ENCODE data around the gene RPS27. TPM values are rescaled to one million over a fixed set of nuclear protein-coding genes. Genes with fewer than 3 reads are reported as not detected.
"Not testable (repeated sequence)": the region's sequence is repeated elsewhere in the genome, so short reads cannot be mapped to it uniquely, and the experiment has no call there.

Gene RPS27
- polyA plus RNA-seq, 1 of the 3 experiments (the other 2 are of a cell fraction): 7,060 TPM

- H3K79me2 ChIP-seq (ENCODE audit: insufficient read depth): no peaks in the 10 kb centered on the region
- ChIA-PET POLR2A (no interaction called here), CTCF (no interaction called here)
- no peaks in the 10 kb centered on the region for H3K9me2 ChIP-seq
- no peaks in the 10 kb centered on the region for H4K20me1 ChIP-seq (ENCODE audit: insufficient read depth)
- 0 out of 4 replicates have a peak, but pooled peaks cover 0 to 6% of the 10 kb centered on the region in 2 experiments for H3K4me1 ChIP-seq (ENCODE audit: control insufficient read depth in 1 of 2, insufficient read depth in 2 of 2, low read depth in 1 of 2, low read length in 1 of 2)
- TF ChIP-seq TCF12 (IDR thresholded peaks at IDR 0.05): no peak
- no peak for TF ChIP-seq GATA2 (CRISPR knock-in tag; IDR thresholded peaks at IDR 0.05)
- no peak for TF ChIP-seq GABPA (IDR thresholded peaks at IDR 0.05; ENCODE audit: low read depth)
- no peak for TF ChIP-seq PBX3 (IDR thresholded peaks at IDR 0.05)
- TF ChIP-seq RAD21 (IDR thresholded peaks at IDR 0.05; ENCODE audit: low read length): no peak
- TF ChIP-seq, protein P1, sequence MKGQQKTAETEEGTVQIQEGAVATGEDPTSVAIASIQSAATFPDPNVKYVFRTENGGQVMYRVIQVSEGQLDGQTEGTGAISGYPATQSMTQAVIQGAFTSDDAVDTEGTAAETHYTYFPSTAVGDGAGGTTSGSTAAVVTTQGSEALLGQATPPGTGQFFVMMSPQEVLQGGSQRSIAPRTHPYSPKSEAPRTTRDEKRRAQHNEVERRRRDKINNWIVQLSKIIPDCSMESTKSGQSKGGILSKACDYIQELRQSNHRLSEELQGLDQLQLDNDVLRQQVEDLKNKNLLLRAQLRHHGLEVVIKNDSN (IDR thresholded peaks at IDR 0.05; ENCODE audit: borderline replicate concordance, low read depth): no peak
- no peak for TF ChIP-seq IRF3 (IDR thresholded peaks at IDR 0.05; ENCODE audit: low read depth, low read length)
- no peak for TF ChIP-seq MEF2A (IDR thresholded peaks at IDR 0.05; ENCODE audit: borderline replicate concordance, low read depth)
- TF ChIP-seq SIN3A (IDR thresholded peaks at IDR 0.05; ENCODE audit: borderline replicate concordance, low read depth, low read length): no peak
- no peak overlapping the region for H3K4me2 ChIP-seq
- no peaks in the 10 kb centered on the region for H3K36me3 ChIP-seq (replicated peaks in 1 of 2; ENCODE audit: control insufficient read depth in 1 of 2, insufficient read depth in 2 of 2, low read length in 1 of 2)
- H3K4me3 ChIP-seq (ENCODE audit: low read depth in 2 of 2, low read length in 1 of 2): no peak overlapping the region
- WGBS (ENCODE audit: low lambda C conversion rate): 100% methylated on average over 3 of the region's 3 CpGs
- no peaks in the 10 kb centered on the region for H3K9me3 ChIP-seq
- H3K9ac ChIP-seq: no peak overlapping the region
- DNase-seq: no peak
- H3K27me3 ChIP-seq (ENCODE audit: insufficient read depth): no peaks in the 10 kb centered on the region
- H2AFZ ChIP-seq (ENCODE audit: low read depth): no peak overlapping the region
- peaks cover 4% of the 10 kb centered on the region for H3F3A ChIP-seq (replicated peaks; ENCODE audit: insufficient read depth)
- H3K27ac ChIP-seq (ENCODE audit: low read depth in 2 of 2, low read length in 1 of 2): no peak overlapping the region
Measured at GRCh38 chr1:154006136-154006535, 15.6 kb downstream of the RPS27 start.

DNA sequence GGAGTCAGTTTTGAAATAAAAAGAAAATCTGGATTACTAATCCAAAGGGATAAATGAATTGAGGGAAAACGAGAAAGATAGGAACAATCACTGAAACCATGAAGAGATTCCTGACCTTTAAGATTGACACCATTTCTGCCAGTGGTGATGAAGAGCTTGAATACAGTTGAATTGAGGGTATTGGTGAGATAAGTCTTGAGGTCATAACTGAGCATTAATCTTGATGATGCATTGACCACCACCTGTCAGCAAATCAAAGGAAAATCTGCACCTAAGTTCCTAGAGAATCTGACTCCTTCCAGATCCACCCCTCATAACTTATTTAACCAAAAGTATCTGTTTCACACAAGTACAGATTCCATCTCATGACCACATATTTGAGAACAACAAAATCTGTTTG, 21.6 kb downstream of the RPS27 start:
- 15% methylated on average over 1 of the region's 1 CpG for WGBS (ENCODE audit: low lambda C conversion rate)
- H3K9ac ChIP-seq: no peak overlapping the region
- CTCF ChIA-PET: no interaction called here
- no peak for TF ChIP-seq ZBTB33 (IDR thresholded peaks at IDR 0.05; ENCODE audit: borderline replicate concordance, low read depth)
- TF ChIP-seq RXRA (IDR thresholded peaks at IDR 0.05; ENCODE audit: borderline replicate concordance, low read depth): no peak
- TF ChIP-seq SMC3 (IDR thresholded peaks at IDR 0.05; ENCODE audit: low read depth, low read length): no peak
- H3K4me2 ChIP-seq: no peak overlapping the region
- H3K36me3 ChIP-seq (replicated peaks in 1 of 2; ENCODE audit: control insufficient read depth in 1 of 2, insufficient read depth in 2 of 2, low read length in 1 of 2): no peaks in the 10 kb centered on the region
- H3K9me3 ChIP-seq: no peaks in the 10 kb centered on the region
- H4K20me1 ChIP-seq (ENCODE audit: insufficient read depth): no peaks in the 10 kb centered on the region
- H3K79me2 ChIP-seq (ENCODE audit: insufficient read depth): no peaks in the 10 kb centered on the region
- H3K9me2 ChIP-seq: no peaks in the 10 kb centered on the region
- no peaks in the 10 kb centered on the region for H3K27me3 ChIP-seq (ENCODE audit: insufficient read depth)
- no peaks in the 10 kb centered on the region for H3K4me1 ChIP-seq (ENCODE audit: control insufficient read depth in 1 of 2, insufficient read depth in 2 of 2, low read depth in 1 of 2, low read length in 1 of 2)
- no peaks in the 10 kb centered on the region for H3F3A ChIP-seq (replicated peaks; ENCODE audit: insufficient read depth)
- no peak for DNase-seq
- no peak overlapping the region for H3K4me3 ChIP-seq (ENCODE audit: low read depth in 2 of 2, low read length in 1 of 2)
- no peak overlapping the region for H2AFZ ChIP-seq (ENCODE audit: low read depth)
- H3K27ac ChIP-seq (ENCODE audit: low read depth in 2 of 2, low read length in 1 of 2): no peak overlapping the region
- POLR2A ChIA-PET: no interaction called here

DNA sequence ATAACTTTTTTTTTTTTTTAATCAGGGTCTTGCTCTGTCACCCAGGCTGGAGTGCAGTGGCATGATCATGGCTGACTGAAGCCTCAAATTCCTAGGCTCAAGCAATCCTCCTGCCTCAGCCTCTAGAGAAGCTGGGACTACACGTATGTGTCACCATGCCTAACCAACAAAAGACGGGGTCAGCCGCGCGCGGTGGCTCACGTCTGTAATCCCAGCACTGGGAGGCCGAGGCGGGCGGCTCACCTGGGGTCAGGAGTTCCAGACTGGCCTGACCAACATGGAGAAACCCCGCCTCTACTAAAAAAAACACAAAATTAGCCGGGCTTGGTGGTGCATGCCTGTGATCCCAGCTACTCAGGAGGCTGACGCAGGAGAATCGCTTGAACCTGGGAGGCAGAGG, 22.0 kb downstream of the RPS27 start:
- H3K27ac ChIP-seq (ENCODE audit: low read depth in 2 of 2, low read length in 1 of 2); H3K4me1 ChIP-seq (ENCODE audit: control insufficient read depth in 1 of 2, insufficient read depth in 2 of 2, low read depth in 1 of 2, low read length in 1 of 2); H3K4me3 ChIP-seq (ENCODE audit: low read depth in 2 of 2, low read length in 1 of 2); H3K9ac ChIP-seq; DNase-seq; H3K36me3 ChIP-seq (replicated peaks in 1 of 2; ENCODE audit: control insufficient read depth in 1 of 2, insufficient read depth in 2 of 2, low read length in 1 of 2); CTCF ChIA-PET; H3F3A ChIP-seq (replicated peaks; ENCODE audit: insufficient read depth); H3K79me2 ChIP-seq (ENCODE audit: insufficient read depth); H3K9me3 ChIP-seq; H3K9me2 ChIP-seq; POLR2A ChIA-PET; H2AFZ ChIP-seq (ENCODE audit: low read depth); H3K27me3 ChIP-seq (ENCODE audit: insufficient read depth); H3K4me2 ChIP-seq; H4K20me1 ChIP-seq (ENCODE audit: insufficient read depth): not testable (repeated sequence)
- 85% methylated on average over 10 of the region's 14 CpGs for WGBS (ENCODE audit: low lambda C conversion rate)
